A673 (cell line): ENCODE results near the gene STAG1.

Experiments used
- EZH2 ChIP-seq: fragments of 200-600 bp; sonication (generic); IDR thresholded peaks from 2 replicates; pipeline ENCODE4 v1.6.1; 2017; ENCODE audit warnings: borderline replicate concordance, low read depth, mild to moderate bottlenecking, mixed read lengths, antibody characterized with exemption, low read length; ENCODE audit not compliant: poor library complexity, severe bottlenecking
- TF ChIP-seq, protein P1 (sequence below): fragments of 300-800, 200-600 bp; sonication (generic); conservative IDR thresholded peaks from 2 replicates; pipeline ENCODE4 v1.5.1; 2017; ENCODE audit warnings: low read depth, mild to moderate bottlenecking, antibody characterized with exemption, low read length, moderate library complexity, mixed read lengths

DNA sequence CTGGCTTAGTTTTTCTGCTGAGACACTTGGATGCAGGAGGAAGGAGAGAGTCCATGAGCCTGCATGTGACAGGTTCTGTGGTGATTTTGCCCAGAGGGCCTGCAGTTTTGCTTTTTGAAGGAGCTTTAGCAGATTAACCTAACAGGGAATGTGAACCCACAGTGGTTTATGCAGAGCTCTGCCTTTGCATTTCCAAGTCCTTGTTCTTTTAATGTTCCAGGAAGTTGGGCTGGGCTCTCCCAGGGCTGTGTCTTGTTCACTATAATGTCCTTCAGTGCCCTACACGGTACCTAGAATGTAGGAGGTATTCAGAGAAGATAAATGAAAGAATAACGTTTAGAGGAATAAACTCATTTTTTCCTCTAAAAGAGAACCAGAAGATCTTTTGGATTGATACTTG lies 451.7 kb downstream of the STAG1 start:
- TF ChIP-seq, protein P1, sequence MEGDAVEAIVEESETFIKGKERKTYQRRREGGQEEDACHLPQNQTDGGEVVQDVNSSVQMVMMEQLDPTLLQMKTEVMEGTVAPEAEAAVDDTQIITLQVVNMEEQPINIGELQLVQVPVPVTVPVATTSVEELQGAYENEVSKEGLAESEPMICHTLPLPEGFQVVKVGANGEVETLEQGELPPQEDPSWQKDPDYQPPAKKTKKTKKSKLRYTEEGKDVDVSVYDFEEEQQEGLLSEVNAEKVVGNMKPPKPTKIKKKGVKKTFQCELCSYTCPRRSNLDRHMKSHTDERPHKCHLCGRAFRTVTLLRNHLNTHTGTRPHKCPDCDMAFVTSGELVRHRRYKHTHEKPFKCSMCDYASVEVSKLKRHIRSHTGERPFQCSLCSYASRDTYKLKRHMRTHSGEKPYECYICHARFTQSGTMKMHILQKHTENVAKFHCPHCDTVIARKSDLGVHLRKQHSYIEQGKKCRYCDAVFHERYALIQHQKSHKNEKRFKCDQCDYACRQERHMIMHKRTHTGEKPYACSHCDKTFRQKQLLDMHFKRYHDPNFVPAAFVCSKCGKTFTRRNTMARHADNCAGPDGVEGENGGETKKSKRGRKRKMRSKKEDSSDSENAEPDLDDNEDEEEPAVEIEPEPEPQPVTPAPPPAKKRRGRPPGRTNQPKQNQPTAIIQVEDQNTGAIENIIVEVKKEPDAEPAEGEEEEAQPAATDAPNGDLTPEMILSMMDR, result no peak
- no peak for TF ChIP-seq EZH2
